GM19395 (cell line): Measurements from ENCODE around the gene ZMYM2.
A peak's percentile ranks its signal among the peaks of the same experiment; 100 is the strongest.

Experiments
- ATAC-seq: cut with Tn5 transposase; IDR thresholded peaks from one replicate; pipeline ENCODE4 v1.9.1; 2021; ENCODE audit warnings: mild to moderate bottlenecking, moderate library complexity; ENCODE audit not compliant: unreplicated experiment

ZMYM2 gene

DNA sequence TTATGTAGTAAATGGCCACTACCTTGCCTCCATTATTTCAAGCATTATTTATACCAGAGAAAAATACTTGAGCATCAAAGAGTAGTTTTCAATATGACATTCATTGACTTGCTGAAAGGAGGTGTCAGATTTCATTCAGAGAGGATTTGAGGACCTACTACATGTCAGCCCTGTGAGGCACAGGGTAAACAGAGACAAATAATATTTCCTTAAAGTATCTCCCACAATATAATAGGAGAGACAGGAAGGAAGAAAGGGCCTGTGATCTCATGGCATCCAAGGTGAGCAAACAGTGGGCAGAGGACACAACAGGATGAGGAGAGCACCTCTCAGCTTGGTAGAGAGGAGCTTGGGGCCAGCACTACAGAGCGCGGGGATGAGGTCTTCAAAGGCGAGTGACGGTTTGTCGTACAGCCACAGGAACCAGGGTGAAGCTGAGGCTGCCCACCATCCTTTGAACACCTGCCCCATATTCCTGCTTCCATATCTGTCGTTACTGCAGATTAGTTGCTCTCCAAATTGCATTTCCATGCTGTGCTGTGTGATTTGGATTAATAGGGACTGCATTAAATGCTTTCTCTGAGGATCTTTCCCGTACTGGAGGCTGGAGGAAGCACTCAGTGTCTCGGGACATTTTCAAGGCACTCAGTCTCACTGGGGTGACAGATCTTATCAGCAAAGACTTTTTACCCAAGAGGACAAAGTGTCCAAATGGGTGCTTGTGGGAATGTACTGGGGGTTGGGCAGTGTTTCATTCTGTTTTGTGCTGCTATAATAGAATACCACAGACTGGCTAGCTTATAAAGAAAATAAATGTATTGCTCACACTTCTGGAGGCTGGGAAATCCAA is 143.2 kb downstream of the ZMYM2 start:
- no peak for ATAC-seq

DNA sequence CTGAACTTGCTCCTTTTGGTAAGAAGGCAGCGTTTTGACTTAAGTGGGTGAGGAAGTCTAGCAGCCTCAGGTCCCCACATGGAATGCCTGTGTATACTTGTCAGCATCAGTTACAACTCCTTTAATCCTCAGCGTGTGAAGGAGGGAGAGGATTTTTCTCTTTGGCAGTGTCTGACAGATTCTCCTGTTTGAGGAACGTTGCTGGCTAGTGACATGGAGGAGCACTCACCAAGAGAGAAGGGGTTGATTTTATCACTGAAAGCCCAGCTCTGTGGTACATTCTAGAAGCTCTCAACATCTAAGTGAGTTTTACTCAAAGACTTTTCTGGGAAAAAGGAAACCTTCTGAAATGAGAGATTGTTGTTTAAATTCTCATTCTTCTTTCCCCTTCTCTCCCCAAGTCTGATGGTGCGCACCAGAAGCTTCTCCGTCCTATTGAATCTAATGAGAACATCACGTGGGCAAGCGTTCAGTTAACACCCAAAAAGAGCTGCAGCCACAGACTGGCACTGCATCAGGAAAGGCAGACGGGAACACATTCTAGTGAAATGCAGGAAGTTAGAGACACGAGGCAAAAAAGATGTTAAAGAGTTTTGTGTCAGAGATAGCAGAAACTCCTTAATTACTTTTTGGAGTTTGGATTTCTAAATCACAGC is 144.1 kb downstream of the ZMYM2 start:
- no peak for ATAC-seq

DNA sequence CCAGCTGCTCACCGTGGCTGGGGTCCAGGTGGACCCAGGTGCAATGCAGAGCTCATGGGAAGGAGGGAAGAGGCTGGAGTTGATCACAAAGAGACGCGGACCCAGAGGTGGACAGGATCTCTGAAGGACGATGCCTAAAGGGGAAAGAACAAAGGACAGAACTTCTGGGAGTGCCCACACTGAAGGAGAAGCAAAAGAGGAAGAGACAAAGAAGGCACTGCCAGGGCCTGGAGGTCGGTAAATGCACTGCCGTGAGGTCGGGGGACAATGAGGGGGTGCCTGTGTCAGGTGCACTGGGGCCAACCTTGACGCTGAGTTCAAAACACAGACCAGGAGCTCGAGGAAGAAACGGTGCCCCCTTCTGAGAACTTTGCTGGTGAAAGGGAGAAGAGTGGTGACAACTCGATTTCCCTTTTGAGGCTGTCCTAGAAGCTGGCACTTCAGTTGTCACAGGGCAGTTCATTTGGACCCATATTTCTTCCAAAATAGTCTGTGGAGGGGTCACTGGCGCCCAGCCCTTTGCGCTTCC is 146.7 kb downstream of the ZMYM2 start:
- ATAC-seq, result no peak

DNA sequence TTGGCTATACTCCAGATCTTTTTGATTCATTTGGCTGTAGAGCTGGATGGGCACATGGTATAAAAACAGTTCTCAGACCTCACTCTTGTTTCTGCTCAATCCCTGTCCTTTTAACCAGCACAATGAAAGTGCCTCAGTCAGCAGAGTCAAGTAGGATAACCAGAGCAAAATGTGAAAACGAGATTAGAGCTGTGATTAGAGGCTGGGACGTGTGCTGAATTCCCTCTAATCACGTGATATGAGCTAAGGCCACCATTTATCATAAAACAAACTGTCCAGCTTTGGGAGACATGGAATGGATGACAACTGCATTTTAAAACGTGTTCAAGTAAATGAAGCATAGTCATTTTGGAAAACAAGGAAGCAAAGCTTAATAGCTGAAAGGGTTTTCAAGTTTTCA is 148.2 kb downstream of the ZMYM2 start:
- no peak for ATAC-seq

DNA sequence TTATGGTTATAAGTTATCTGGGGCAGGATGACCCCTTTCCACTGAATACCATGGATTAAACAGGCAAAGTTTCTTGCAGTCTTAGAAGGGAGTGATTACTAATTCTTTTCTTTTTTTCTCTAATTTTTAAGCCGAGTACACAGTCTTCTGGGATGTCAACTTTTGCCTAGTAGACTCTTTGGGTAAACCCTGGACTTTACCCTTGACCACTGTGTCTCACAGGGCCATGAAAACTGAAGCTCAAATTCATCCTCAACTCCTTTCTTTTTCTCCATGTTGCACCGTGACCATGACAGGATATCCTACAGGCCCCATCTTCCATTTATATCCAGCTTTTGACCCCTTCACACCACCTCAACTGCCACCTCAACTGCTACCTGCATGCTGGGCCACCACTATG is 150.5 kb downstream of the ZMYM2 start:
- no peak for ATAC-seq

DNA sequence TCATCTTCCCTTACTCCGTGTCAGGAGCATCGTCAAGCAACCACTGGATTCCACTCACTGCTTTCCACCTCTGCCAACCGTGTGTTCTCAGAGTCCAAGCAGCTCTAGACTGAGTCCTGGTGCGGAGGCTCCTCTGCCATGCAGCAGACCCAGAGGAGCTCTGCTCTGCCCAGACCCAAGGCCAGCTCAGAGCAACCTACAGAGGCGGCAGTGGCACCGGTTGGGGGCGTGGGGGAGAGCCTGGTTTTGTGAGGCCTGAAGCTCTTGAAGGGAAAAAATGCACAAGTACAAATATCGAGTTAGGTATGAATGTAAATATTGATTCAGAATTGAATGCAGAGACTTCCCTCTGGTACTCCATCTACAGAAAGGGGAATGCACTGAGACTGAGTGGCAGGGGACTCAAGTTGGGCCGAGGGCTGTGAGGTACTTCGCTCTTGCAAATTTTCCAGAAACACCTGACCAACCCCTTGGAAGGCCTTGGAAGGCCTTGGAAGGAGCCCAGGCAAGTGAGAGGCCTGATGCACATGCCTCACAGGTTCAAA is 155.6 kb downstream of the ZMYM2 start:
- no peak for ATAC-seq

DNA sequence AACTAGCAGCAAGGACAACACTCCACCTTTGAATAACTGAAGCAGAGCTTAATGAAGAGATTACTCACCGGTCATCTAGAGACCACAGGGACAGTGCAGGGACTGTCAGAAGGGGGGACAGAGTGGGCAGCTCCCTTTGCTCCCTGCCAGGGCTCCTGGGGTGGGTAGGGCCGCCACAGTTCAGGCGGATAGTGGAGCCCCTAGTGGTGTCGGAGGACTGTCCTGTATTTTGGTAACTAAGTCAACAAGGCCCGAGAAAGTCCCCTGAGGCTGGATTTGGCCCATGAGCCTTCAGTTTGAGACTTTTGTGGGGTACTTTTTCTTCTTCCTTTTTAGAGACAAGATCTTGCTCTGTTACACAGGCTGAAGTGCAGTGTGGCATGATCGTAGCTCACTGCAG is 157.7 kb downstream of the ZMYM2 start:
- no peak for ATAC-seq

DNA sequence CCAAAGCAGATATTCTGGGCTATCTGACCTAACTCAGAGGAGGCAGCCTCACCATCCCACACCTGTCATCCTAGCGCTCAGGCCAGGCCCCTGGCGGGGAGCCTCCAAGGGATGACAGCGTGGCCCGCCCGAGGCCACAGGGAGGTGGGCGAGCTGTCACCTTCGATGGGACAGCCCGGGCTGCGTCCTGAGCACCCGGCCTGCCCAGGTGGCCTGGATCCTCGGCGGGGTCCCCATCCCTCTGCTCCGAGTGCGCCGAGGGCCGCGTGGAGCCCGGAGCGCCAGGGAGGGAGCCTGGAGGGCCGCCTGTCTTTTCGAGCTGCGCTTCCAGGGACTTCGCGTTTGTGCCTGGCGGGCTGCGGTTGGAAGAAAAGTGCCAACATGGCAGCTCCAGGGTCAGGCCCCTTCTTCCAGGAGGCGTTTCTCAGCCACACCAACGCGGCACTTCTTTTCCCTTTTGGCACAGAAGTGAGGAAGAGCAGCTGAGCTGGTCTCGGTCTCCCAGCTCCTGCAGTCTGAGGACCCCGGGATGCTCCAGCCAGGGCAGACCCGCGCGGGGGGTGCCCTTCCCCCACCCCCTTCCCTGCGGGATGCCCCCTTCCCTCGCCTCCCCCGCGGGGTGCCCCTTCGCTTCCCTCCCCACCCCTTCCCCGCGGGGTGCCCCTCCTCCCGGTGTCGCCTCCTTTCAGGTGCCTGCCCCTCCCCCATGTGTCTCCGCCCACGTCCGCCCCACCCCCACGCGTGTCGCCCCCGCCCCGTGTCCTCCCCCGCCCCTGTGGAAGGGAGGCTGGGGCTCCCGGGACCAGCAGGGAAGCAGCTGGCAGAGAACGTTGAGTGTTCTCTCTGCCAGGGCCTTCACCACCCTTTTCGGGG is 160.0 kb downstream of the ZMYM2 start:
- peak; percentile 28 for ATAC-seq

DNA sequence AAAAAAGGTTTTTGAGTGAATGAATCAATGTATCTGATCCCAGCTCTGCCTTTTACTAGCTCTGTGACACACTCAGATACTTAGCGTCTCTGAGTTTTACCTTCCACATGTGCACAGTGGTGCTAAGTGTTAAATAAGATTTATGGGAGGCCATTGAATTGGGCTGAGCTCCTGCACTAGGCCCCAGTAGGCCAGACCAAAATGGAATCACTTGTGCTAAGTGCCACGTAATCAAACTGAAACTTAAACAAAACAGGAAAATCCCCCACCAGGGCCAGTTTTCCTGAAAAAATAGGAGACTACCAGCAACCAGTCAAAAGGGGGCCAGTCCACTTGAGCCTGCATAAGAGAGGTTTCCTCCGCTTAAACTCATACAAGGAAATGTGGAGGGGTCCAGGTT is 161.4 kb downstream of the ZMYM2 start:
- ATAC-seq, result no peak

DNA sequence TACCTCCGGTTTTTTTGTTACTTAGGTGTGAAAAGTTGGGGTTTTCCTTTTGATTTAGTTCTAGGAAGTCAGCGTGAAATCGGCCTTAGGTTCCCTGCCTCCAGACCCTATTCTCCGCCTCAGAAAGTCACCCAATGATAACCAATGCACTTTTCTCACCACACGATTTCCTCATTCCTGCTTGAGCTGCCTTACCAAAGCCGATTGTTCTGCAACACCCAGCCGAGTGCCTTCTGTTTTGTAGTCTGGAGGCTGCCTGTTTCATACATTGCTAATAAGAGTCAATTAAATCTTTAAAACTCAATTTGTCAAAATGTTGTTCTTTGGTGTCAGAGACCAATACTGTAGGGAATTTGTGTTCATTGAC is 162.6 kb downstream of the ZMYM2 start:
- no peak for ATAC-seq

DNA sequence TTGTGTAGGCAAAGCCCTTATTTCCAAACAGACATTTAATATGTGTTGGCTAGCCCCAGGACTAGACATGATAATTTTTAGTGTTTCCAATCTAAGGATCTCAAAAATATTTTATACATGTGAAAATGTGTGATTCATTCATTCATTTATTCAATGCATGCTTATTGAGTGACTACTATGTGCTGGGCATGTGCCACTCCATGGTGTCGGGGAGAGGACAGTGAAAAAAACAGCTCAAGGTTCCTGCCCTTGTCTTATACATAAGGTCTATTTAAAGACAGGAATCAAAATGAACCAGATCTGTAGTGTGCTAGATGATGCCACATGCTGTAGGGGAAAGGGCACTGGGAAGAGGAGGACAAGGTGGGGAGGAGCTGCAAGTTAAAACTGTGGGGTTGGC is 165.8 kb downstream of the ZMYM2 start:
- ATAC-seq, result no peak

DNA sequence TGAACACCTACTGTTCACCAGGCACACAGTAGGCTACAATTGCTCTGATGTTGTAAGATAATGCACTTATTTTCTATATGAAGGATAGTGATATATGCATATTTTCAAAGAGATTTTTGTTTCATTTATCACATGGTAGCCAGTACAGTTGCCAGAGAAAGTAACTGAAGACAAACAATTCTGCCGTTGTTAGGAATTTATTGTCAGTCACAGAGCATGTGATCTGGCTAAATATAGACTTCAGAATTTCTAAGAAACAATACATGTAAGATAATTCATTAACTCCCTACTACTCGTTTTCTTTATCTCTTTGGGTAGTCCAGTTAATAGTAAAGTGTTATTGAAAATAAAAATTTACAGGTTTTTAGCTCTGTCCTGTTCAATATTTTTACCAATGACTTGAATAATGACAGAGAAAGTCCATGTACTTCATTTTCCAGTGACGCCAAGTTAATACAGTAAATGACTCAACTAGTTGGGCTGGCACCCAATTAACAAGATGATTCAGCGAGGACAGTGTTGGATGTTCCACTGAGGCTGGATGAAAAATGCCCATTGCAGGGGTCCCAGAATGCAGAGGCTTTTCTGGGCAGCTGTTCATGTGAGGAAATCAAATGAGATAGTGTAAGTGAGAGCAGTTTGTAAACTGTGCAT is 166.7 kb downstream of the ZMYM2 start:
- ATAC-seq, result no peak

DNA sequence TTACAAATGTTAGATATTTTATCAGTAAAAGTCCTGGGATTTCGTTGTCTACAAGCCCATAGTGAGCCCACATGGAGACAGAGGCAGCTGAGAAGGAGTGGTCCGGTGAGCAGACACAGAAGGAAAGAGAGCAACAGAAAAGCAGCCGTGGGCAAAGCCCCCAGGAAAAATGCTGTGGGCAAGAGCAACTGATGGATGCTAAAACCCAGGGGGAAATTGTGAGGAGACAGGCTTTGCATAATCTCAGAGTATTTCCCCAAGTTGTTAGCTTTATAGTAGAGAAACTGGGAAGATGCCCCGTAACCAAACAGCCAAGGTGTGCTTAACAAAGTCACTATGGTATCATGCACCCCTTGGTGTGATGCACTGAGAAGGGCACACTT is 167.2 kb downstream of the ZMYM2 start:
- ATAC-seq, result no peak

DNA sequence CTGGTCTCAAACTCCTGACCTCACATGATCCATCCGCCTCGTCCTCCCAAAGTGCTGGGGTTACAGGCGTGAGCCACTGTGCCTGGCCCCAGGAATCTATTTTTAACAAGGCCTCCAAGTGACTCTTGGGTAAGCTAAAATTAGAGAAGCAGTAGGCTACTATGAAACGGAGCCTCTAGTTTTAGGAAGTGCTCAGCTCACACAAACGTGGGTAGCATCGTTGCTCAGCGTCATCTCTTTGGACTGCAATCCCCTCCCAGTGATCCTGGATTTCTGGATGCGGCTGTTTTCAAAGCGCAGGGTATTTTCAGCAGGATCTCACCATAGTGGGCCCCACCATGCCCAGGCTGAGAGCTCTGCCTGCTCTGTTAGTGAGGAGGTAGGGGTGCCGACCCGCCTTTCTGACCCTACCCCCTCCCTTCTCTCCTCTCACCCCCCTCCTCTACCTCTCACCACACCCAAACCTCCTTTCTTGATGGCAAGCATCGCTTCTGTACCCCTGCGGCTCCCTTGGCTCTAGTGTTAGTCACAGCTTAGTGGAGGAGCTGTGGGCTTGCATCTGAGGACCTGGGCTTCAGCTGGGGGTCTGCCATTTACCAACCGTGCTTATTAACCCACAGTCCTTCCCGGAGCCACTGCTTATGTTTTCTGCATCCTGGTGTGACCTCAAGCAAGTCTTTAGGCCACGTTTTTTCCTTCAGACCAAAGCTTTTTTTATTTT is 168.2 kb downstream of the ZMYM2 start:
- no peak for ATAC-seq

DNA sequence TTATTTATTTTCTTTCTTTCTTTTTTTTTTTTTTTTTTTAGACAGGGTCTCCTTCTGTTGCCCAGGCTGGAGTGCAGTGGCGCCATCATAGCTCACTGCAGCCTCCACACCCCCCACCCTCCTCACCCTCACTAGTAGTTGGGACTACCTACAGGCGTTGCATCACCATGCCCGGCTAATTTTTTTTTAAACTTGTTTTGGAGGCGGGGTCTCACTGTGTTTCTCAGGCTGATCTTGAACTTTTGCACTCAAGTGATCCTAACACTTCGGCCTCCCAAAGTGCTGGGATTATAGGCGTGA is 168.7 kb downstream of the ZMYM2 start:
- peak; percentile 38 for ATAC-seq

DNA sequence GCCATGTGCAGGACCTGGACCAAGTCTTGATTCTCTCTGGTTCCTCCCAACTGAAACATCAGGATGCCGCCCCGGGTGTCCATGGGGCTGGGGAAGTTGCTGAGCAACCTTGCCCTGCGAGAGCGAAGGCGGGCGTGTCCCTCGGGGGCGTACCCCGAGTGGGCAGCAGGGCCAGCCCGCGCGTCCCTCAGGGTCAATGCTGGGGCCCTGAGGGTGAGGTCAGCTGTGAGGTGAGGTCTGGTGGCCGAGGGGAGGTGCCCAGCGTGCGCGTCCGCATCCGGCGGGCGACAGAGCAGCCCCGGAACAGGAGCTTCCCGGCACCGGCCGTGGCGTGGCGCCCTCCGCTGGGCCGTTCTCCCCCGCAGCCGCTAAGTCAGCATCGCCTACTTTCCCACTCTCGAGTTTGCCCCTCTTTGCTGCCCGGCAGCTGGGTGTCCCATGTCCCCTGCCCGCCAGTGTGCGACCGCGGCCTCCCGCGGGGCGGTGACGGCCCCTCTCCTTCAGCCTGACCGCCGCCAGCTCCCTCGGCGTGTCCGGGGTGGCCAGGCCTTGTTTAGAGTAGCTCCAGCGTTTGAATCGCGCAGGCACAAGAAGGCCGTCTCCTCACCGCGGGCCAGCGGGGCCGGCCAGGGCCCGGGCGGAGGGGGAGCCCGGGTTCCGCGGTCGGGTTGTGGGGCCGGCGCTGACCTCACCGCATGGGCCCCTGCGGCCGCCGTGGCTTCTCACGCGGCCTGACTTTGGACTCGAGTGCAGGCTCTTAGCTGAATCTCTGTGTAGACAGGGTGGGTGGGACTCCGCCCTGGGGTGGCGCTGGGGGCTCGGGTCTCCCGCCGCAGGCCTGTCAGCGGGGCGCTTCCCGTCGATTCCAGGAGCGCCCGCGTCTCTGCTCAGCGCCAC is 169.3 kb downstream of the ZMYM2 start:
- ATAC-seq, result peak; percentile 69

DNA sequence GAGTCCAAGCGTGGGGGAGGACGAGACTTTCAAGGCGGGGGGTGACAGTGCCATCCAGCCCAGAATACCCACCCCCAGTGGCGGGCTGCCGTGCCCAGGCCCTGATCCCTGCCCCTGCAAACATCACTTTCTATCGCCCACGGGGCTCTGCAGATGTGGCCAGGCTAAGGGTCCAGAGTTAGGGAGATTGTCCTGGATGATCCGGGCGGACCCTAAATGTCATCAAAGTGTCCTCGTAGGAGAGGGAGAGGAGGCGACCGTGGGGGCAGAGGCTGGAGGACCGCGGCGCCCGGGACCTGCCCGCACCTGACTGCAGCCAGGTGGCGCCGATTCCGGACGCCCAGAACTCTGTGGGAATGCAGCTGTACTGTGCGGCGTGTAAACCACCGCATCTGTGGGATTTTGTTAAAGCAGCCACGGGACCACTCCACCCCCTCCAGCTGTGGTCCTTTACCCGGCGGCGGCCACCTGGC is 170.0 kb downstream of the ZMYM2 start:
- ATAC-seq, result peak; percentile 13

DNA sequence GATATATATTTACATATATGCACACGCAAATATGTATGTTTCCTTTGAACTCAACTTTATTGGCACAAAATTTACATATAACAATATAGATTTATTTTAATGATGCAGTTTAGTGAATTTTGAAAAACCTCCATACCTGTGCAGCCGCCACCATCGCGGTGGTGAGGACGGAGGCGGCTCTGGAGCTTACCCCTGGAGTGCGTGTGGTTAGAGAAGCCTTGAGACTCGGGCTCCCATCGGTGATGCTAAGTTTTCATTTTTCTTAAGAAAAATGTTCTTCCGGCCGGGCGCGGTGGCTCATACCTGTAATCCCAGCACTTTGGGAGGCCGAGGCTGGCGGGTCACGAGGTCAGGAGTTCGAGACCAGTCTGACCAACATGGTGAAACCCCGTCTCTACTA is 170.5 kb downstream of the ZMYM2 start:
- ATAC-seq, result no peak

DNA sequence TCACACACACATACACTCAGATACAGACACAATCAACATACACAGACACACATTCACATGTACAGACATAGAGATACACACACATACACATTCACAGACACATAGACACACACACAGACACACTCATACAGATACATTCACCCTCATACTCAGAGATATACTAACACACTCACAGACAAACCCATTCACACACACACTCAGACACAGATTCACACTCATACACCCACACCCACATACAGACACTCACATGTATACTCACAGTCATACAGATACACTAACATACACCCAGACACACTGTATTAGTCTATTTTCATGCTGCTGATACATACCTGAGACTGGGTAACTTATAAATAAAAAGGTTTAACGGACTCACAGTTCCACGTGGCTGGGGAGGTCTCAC is 171.5 kb downstream of the ZMYM2 start:
- no peak for ATAC-seq
